GM12891 (cell line): ENCODE results near the gene FAM193A.

Source experiments
- POLR2A ChIP-seq: IDR thresholded peaks from 2 replicates; pipeline ENCODE4 v1.6.1; 2011; ENCODE audit warnings: low read depth, low read length, control low read depth
- POLR2AphosphoS5 ChIP-seq: IDR thresholded peaks from 2 replicates; pipeline ENCODE4 v1.6.1; 2011; ENCODE audit warnings: low read depth, low read length, control low read depth
- POU2F2 ChIP-seq: IDR thresholded peaks from 2 replicates; pipeline ENCODE4 v1.6.1; 2011; ENCODE audit warnings: low read depth, mild to moderate bottlenecking, control low read depth, low read length, moderate library complexity
- TAF1 ChIP-seq: IDR thresholded peaks from 2 replicates; pipeline ENCODE4 v1.6.1; 2011; ENCODE audit warnings: low read depth, low read length, control low read depth

DNA sequence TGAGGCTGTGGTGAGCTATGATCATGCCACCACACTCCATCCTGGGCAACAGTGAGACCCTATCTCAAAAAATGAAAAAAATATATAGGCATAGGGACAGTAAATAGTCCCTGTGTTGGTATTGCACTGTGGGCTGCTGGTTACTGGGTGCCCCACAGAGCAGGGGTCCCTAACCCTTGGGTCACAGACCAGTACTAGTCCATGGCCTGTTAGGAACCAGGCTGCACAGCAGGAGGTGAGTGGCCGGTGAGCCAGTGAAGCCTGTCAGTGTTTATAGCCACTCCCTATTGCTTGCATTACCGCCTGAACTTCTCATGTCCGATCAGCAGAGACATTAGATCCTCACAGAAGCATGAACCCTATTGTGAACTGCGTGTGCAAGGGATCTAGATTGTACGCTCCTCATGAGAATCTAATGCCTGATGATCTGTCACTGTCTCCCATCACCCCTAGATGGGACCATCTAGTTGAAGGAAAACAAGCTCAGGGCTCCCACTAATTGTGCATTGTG, 113.2 kb downstream of the FAM193A start:
- TF ChIP-seq TAF1 (no peak), POLR2A (no peak), POLR2AphosphoS5 (no peak), POU2F2 (no peak)
